ENCODE measurements around the gene U2AF2. TPM values are rescaled to one million over a fixed set of nuclear protein-coding genes. Genes with fewer than 3 reads are reported as not detected.

Gene U2AF2
- total and polyA plus RNA-seq, 2 of the 8 experiments (the other 6 are each of a cell fraction or from before 2014, with no cell fraction given): 162 to 252 TPM

DNA sequence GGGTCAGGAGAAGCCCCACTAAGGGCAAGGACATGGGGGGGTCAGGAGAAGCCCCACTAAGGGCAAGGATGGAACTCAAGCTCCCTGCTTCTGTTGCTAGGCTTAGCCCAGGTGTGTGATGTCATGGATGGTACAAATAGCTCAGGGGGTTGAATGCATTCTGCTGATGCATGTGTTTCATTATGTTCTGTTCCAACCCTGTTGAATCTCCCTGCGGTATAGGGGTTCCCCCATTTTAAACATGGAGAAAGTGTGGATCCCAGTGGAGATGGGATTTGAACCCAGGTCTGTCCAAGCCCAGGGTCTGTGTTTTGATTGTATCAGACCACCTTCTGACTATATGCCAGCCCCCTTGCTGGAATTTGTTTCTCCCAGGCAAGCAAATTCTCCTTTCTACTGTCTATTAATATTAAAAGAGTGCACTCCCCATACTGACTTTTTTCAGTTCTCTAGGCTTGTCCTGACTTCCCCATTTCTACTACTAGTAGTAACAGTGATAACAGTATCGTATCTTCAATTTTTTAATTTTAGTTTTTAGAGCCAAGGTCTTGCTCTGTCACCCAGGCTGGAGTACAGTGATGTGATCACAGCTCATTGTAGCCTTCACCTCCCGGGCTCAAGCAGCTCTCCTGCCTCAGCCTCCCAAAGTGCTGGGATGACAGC, 42.7 kb upstream of the U2AF2 start (continued):
- TF ChIP-seq, protein P1, sequence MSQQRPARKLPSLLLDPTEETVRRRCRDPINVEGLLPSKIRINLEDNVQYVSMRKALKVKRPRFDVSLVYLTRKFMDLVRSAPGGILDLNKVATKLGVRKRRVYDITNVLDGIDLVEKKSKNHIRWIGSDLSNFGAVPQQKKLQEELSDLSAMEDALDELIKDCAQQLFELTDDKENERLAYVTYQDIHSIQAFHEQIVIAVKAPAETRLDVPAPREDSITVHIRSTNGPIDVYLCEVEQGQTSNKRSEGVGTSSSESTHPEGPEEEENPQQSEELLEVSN (IDR thresholded peaks at IDR 0.05): no peak

All from H1 (cell line).